Loucy (cell line): ENCODE results near the gene DBF4B.

Source experiments
- H2AFZ ChIP-seq: fragments of 200-600 bp; sonication (generic); 2 replicates; pipeline ENCODE4 v1.6.0; 2016; ENCODE audit warnings: antibody characterized with exemption, mild to moderate bottlenecking, low read length, moderate library complexity
- H3F3A ChIP-seq: fragments of 200-600 bp; 2 replicates; pipeline ENCODE4 v1.6.0; 2016; ENCODE audit warnings: antibody characterized with exemption, low read depth, mild to moderate bottlenecking
- H3K27me3 ChIP-seq: fragments of 200-600 bp; sonication (generic); 2 replicates; pipeline ENCODE4 v1.6.1; 2014; ENCODE audit warnings: low read length, mild to moderate bottlenecking; ENCODE audit not compliant: insufficient read depth, poor library complexity, severe bottlenecking
- H3K36me3 ChIP-seq: fragments of 200-600 bp; sonication (generic); 2 replicates; pipeline ENCODE4 v1.6.1; 2016; ENCODE audit warnings: low read length; ENCODE audit not compliant: insufficient read depth
- H3K4me1 ChIP-seq: fragments of 200-600 bp; sonication (generic); 2 replicates; pipeline ENCODE4 v1.5.1; 2014; ENCODE audit warnings: low read length, mild to moderate bottlenecking; ENCODE audit not compliant: insufficient read depth, poor library complexity, severe bottlenecking
- H3K4me2 ChIP-seq: fragments of 200-600 bp; sonication (generic); 2 replicates; pipeline ENCODE4 v1.6.0; 2014; ENCODE audit warnings: antibody characterized with exemption, low read length, low read depth, mild to moderate bottlenecking; ENCODE audit not compliant: poor library complexity, severe bottlenecking
- H3K4me3 ChIP-seq: fragments of 200-600 bp; sonication (generic); 2 replicates; pipeline ENCODE4 v1.5.1; 2014; ENCODE audit warnings: low read length, mild to moderate bottlenecking, mixed read lengths; ENCODE audit not compliant: poor library complexity, severe bottlenecking
- H3K79me2 ChIP-seq: fragments of 200-600 bp; sonication (generic); 2 replicates; pipeline ENCODE4 v1.6.1; 2014; ENCODE audit warnings: low read length; ENCODE audit not compliant: insufficient read depth
- H3K9ac ChIP-seq: fragments of 200-600 bp; sonication (generic); 2 replicates; pipeline ENCODE4 v1.6.0; 2014; ENCODE audit warnings: mild to moderate bottlenecking, low read depth, low read length, moderate library complexity; ENCODE audit not compliant: poor library complexity, severe bottlenecking
- H3K9me2 ChIP-seq: fragments of 200-600 bp; sonication (generic); replicated peaks from 2 replicates; pipeline ENCODE4 v1.6.1; 2016; ENCODE audit warnings: low read depth, low read length, mixed read lengths
- H3K9me3 ChIP-seq: fragments of 200-600 bp; sonication (generic); 2 replicates; pipeline ENCODE4 v1.6.1; 2014; ENCODE audit warnings: mild to moderate bottlenecking, antibody characterized with exemption, low read length, low read depth; ENCODE audit not compliant: insufficient read depth
- H4K20me1 ChIP-seq: fragments of 200-600 bp; sonication (generic); 2 replicates; pipeline ENCODE4 v1.6.0; 2014; ENCODE audit warnings: antibody characterized with exemption, low read length, mild to moderate bottlenecking; ENCODE audit not compliant: insufficient read depth, poor library complexity, severe bottlenecking
- EZH2phosphoT487 ChIP-seq: fragments of 200-600 bp; IDR thresholded peaks from 2 replicates; pipeline ENCODE4 v1.6.1; 2018; ENCODE audit warnings: antibody characterized with exemption, mild to moderate bottlenecking, moderate library complexity, borderline replicate concordance
- TF ChIP-seq, protein P1 (sequence below): fragments of 200-600 bp; sonication (generic); conservative IDR thresholded peaks from 2 replicates; pipeline ENCODE4 v1.5.1; 2014; ENCODE audit warnings: mild to moderate bottlenecking, antibody characterized with exemption, low read length

DBF4B gene

DNA sequence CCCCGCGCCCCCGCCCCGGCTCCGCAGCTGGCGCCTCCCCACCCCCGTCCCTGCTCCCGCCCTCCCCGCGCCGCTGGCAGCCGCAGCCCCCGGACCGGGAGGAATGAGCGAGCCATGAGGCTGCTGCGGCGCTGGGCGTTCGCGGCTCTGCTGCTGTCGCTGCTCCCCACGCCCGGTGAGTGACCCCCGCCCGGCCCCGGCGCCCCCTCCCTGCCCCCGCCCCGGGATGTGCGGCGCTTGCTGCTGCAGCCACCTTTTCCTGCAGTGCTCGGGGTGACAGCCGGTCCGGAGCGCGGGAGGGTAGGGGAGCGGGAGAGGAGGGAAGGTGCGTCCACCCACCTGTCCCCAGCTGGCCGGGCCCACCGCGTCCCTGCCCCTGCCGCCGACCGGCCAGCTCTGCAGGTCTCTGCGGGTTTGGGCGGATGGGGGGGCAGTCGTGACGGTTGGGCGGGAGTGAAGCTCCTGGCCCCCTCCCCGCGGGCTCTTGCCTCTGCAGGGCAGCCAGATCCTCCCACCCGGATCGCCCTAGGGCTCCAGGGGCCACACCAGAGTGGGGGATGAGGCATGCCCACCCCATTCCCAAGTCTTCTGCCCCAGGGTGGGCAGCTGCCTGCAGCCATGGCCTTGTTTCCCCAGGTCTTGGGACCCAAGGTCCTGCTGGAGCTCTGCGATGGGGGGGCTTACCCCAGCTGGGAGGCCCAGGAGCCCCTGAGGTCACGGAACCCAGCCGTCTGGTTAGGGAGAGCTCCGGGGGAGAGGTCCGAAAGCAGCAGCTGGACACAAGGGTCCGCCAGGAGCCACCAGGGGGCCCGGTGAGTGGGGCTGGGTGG, 50.8 kb downstream of the DBF4B start:
- Histone ChIP-seq H2AFZ (peak overlapping the region; percentile 75; the same call in 1 of the 2 replicates), H3K9me2 (no peaks in the 10 kb centered on the region), H3K79me2 (no peaks in the 10 kb centered on the region), H3K9ac (peak overlapping the region; percentile 72), H3K27me3 (no peaks in the 10 kb centered on the region), H3K9me3 (no peaks in the 10 kb centered on the region), H3K4me2 (peak overlapping the region; percentile 80), H3K4me3 (peak overlapping the region; percentile 72), H3K4me1 (peaks cover 8% of the 10 kb centered on the region), H3F3A (no peaks in the 10 kb centered on the region), H4K20me1 (no peaks in the 10 kb centered on the region), H3K36me3 (no peaks in the 10 kb centered on the region)
- TF ChIP-seq, protein P1, sequence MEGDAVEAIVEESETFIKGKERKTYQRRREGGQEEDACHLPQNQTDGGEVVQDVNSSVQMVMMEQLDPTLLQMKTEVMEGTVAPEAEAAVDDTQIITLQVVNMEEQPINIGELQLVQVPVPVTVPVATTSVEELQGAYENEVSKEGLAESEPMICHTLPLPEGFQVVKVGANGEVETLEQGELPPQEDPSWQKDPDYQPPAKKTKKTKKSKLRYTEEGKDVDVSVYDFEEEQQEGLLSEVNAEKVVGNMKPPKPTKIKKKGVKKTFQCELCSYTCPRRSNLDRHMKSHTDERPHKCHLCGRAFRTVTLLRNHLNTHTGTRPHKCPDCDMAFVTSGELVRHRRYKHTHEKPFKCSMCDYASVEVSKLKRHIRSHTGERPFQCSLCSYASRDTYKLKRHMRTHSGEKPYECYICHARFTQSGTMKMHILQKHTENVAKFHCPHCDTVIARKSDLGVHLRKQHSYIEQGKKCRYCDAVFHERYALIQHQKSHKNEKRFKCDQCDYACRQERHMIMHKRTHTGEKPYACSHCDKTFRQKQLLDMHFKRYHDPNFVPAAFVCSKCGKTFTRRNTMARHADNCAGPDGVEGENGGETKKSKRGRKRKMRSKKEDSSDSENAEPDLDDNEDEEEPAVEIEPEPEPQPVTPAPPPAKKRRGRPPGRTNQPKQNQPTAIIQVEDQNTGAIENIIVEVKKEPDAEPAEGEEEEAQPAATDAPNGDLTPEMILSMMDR: peak; percentile 37; the same call in 1 of the 2 replicates
- TF ChIP-seq EZH2phosphoT487: no peak

DNA sequence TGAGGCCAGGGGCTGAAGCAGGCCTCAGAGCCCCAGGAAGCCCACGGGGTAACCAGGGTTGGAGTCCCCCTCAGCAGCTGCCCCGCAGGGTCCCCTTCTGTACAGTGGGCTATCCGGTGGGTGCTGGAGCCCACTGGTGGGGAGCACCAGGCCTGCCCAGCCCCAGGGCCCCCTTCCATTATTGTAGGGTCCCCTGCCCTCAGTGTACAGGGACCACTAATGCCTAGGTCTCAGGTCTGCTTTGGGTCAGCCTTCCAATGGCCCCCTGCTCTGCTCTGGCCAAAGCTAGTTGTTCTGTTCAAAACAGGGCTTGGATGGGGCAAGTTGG, 51.4 kb downstream of the DBF4B start:
- H3K9ac ChIP-seq: no peak overlapping the region
- TF ChIP-seq, protein P1: 0 out of 2 replicates have a peak, but pooled peaks have one; percentile 3
- TF ChIP-seq EZH2phosphoT487: no peak
- no peak overlapping the region for H3K4me3 ChIP-seq

DNA sequence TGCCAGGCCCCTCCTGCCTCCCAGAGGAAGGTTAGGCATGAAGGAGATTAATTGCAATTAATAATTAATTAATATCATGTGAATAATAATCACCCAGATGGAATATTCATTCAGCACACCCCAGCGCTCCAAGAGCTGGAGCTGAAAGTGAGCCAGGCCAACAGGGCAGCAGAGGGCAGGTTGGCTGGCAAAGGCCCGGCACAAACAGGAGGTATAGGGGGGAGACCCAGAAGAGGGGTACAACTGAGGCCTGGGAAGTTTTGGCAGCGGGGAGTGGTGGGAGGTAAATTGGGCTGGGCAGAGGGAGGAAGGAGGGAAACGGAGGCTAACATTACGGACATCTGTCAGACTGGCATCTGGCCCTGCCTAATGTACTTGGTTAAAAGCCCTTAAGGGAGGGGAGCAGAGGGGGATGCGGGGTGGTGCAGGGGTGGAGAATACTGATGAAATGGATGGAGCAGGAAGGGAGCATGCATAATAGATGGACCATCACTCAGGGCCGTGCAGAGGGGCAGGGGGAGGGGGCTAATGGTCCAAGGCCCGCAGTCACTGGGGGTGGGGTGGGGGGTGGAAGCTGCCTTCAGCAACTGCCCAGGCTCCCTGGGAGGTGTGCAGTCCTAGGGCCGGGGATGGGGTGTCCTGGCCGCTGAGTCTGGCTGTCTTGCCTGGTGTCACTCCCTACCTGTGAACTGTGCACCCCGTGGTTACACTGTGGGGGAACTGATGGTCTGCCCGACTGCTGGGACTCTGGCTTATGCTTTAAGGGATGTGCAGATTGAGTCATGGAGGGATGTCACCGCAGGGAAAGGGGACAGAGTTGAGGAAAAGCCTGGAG, 52.2 kb downstream of the DBF4B start:
- no peaks in the 10 kb centered on the region for H3K27me3 ChIP-seq
- no peak for TF ChIP-seq EZH2phosphoT487
- TF ChIP-seq, protein P1: no peak
- no peaks in the 10 kb centered on the region for H3K79me2 ChIP-seq
- H3K4me3 ChIP-seq: no peak overlapping the region
- H3K9me3 ChIP-seq: no peaks in the 10 kb centered on the region
- peaks cover 8% of the 10 kb centered on the region for H3K4me1 ChIP-seq
- H3K9ac ChIP-seq: no peak overlapping the region
- no peaks in the 10 kb centered on the region for H3F3A ChIP-seq
- no peaks in the 10 kb centered on the region for H3K9me2 ChIP-seq
- no peaks in the 10 kb centered on the region for H3K36me3 ChIP-seq
- H3K4me2 ChIP-seq: no peak overlapping the region
- no peaks in the 10 kb centered on the region for H4K20me1 ChIP-seq
- H2AFZ ChIP-seq: no peak overlapping the region

More for the DNA sequence above, 51.4 kb downstream of the DBF4B start:
- no peaks in the 10 kb centered on the region for H3K9me3 ChIP-seq
- no peaks in the 10 kb centered on the region for H3F3A ChIP-seq
- H3K4me2 ChIP-seq: peak overlapping the region; percentile 80
- H3K36me3 ChIP-seq: no peaks in the 10 kb centered on the region
- H4K20me1 ChIP-seq: no peaks in the 10 kb centered on the region
- H3K79me2 ChIP-seq: no peaks in the 10 kb centered on the region
- no peak overlapping the region for H2AFZ ChIP-seq
- H3K9me2 ChIP-seq: no peaks in the 10 kb centered on the region
- no peaks in the 10 kb centered on the region for H3K27me3 ChIP-seq
- H3K4me1 ChIP-seq: peaks cover 8% of the 10 kb centered on the region
